Mesodermal cell (in vitro differentiated cells): Measurements from ENCODE around the gene CHCHD3.

Source experiments
- H3K27ac ChIP-seq: 2 replicates; pipeline ENCODE4 v1.7.0; 2013; ENCODE audit warnings: mild to moderate bottlenecking, low read depth, low read length, moderate library complexity; ENCODE audit not compliant: severe bottlenecking
- H3K36me3 ChIP-seq: 2 replicates; pipeline ENCODE4 v1.7.1; 2013; ENCODE audit warnings: mild to moderate bottlenecking, low read length, moderate library complexity; ENCODE audit not compliant: control insufficient read depth, insufficient read depth
- H3K4me1 ChIP-seq: one replicate; pipeline ENCODE4 v1.7.1; 2013; ENCODE audit warnings: mild to moderate bottlenecking, low read length; ENCODE audit not compliant: insufficient read depth, control insufficient read depth, poor library complexity, severe bottlenecking
- H3K4me3 ChIP-seq: 2 replicates; pipeline ENCODE4 v1.7.0; 2013; ENCODE audit warnings: low read length, control low read depth, mild to moderate bottlenecking; ENCODE audit not compliant: insufficient read depth, poor library complexity, severe bottlenecking; ENCODE audit errors: extremely low read depth
- H3K9me3 ChIP-seq: 2 replicates; pipeline ENCODE4 v1.7.1; 2013; ENCODE audit warnings: mild to moderate bottlenecking, low read length, moderate library complexity; ENCODE audit not compliant: control insufficient read depth
- WGBS, 2 experiments: methylation state at CpG; one replicate each; pipeline ENCODE4 v1.1.5; 2013; ENCODE audit warnings: missing lambda C conversion rate in 2 of 2; ENCODE audit not compliant: insufficient coverage in 2 of 2; 5-methylcytosine and 5-hydroxymethylcytosine counted together

Gene CHCHD3

DNA sequence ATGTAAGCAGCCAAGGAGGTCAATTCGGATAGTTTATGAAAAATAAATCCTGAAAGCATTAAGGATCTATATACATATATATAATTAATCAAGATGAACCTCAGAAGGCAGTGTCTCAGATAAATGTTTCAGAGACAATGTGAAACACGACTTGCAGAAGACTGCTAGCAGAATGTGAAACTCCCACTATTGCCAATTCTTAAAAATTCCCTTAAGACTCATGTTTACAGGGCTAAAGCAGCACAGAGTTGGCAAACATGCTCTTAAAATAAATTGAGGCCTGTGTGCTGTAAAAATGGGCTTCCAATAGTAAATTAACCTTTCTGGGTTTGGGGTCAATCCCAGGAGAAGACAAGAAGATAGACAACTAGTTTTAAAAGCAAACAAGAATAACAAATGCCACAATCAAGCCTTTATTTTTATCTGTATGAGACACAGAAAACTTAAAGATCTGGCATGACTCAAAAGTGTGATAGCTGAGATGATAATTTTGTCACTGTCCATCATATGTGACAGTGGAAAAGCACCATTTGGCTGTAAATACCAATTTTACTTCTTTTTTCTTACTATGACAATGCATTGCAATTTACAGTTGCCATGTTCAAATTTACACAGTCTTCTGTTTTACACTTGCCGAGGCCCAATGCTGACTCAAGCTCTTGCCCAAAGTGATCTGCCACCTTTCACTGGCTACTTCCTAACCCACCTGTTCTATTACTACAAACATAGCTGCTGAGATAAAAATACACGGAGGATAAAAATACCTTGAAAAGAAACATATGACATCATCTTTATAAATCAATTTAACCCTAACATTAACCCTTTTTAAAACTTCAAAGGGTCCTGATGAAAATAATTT, 78.6 kb downstream of the CHCHD3 start:
- 86 to 100% methylated on average over 2 of the region's 4 CpGs for WGBS, 2 experiments
- Histone ChIP-seq H3K4me3 (no peak overlapping the region), H3K4me1 (peaks cover 8% of the 10 kb centered on the region), H3K27ac (no peak overlapping the region), H3K36me3 (no peaks in the 10 kb centered on the region), H3K9me3 (no peaks in the 10 kb centered on the region)

DNA sequence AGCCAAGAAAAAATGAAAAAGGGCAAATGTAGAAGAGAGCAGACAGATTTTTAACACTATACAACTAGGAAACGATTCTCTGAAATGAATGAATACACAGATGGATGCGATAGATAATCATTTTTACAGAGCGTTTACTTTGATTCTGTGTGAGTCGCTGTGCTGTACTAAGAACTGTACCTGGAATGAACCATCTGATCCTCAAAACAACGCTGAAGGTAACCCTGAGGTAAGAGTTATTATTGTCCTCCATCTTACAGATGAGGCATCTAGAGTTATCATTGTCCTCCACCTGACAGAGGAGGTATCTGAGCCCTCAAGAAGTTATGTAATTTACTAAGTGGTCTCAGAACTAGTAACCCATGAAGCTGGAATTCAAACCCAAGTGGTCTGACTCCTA, 80.2 kb downstream of the CHCHD3 start:
- Histone ChIP-seq H3K36me3 (no peaks in the 10 kb centered on the region), H3K4me3 (no peak overlapping the region), H3K4me1 (peaks cover 8% of the 10 kb centered on the region), H3K9me3 (no peaks in the 10 kb centered on the region), H3K27ac (no peak overlapping the region)
- 93% methylated on average over 3 to 4 of the region's 5 CpGs for WGBS, 2 experiments

DNA sequence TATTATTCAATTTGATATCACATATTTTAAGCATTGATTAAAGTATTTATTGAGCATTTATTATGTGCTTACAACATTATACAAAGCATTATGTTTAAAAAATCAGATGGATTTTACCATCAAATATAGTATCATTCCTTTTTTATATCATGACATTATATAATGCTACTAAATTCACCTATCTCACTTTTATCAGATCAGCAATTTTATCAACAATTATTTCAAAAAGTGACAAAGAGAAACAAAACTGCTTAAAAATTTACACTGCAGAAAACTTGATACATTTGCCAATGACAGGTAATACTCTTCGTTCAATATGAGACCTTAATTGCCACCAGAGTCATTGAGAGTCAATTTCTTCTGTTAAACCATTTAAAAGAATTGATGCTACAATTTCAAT, 82.0 kb downstream of the CHCHD3 start:
- Histone ChIP-seq H3K27ac (no peak overlapping the region), H3K9me3 (no peaks in the 10 kb centered on the region), H3K4me3 (no peak overlapping the region), H3K4me1 (peaks cover 8% of the 10 kb centered on the region), H3K36me3 (no peaks in the 10 kb centered on the region)
- 100% methylated on average over 1 of the region's 1 CpG; no CpG with 5 or more reads in 1 of the 2 experiments for WGBS, 2 experiments

DNA sequence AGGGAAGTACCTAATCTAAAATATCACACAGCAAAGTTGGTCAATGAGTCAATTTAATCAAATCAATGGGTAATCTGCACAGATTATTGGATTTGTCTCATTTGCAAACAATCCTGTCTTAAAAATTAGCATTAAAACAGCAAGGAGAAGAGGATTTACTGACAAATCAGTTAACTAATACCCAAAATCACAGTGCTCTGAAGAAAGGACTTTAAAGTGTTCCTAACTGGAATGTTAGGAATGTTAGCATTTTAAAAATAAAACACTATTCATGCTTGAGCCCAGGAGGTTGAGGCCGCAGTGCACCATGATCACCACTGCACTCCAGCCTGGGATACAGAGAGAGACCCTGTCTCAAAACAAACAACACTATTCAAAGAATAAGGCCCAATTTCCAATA, 83.1 kb downstream of the CHCHD3 start:
- no peak overlapping the region for H3K4me3 ChIP-seq
- H3K36me3 ChIP-seq = no peaks in the 10 kb centered on the region
- H3K9me3 ChIP-seq = no peaks in the 10 kb centered on the region
- H3K27ac ChIP-seq = no peak overlapping the region
- WGBS, 2 experiments = no CpG with 5 or more reads among the region's 1 CpG
- H3K4me1 ChIP-seq = peaks cover 8% of the 10 kb centered on the region

DNA sequence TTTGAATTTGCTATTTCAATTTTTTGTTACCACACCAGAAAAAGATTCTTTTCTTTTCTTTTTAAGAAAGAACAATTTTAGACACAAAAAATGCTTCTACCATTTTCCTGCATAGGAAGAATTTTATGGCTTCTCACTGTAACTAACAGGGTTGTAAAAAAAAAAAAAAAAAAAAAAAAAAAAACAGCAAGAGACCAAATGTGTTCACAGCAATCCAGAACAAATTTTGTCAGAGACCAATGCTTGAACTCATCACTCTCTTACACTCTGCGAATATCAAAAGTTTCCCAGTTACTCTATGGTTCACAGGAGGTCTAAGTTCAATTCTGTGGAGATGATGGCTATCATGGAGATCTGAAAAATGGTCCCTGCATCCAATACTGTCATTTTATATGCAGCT, 84.4 kb downstream of the CHCHD3 start:
- Histone ChIP-seq H3K27ac (no peak overlapping the region), H3K4me3 (no peak overlapping the region), H3K9me3 (no peaks in the 10 kb centered on the region), H3K36me3 (no peaks in the 10 kb centered on the region), H3K4me1 (peaks cover 8% of the 10 kb centered on the region)
- 80% methylated on average over 1 of the region's 1 CpG; no CpG with 5 or more reads in 1 of the 2 experiments for WGBS, 2 experiments

DNA sequence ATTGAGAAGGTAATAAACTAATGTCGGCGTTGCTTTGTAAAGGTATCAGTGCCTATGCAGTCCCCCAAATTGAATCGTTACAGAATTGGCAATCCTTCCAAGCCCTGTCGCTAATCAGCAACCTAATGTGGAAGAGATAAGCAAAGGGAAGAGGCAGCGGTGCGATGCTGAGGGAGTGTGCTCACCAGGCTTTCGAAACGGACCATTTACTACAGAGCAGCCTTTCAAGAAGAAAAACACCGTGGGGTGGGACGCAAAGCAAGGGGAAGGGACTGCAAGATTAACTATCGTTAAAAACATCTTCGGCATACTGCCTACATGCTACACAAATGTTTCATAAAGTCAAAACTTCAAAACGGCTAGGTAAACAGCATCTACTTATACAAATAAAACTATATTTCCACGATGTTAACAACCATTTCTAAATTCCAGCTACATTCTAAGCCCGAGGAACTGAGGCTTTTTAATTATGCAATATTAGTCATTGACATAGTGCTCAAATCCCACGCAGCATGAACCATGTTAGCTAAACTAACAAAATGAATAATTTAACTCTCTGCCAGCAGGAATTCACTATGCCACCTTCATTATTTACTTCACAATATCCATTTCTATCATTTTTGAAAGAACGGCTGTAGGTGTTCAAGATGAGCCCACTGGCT, 85.2 kb downstream of the CHCHD3 start:
- peaks cover 8% of the 10 kb centered on the region for H3K4me1 ChIP-seq
- H3K4me3 ChIP-seq = no peak overlapping the region
- no peaks in the 10 kb centered on the region for H3K36me3 ChIP-seq
- no peak overlapping the region for H3K27ac ChIP-seq
- WGBS, 2 experiments = 72 to 78% methylated on average over 10 to 16 of the region's 17 CpGs
- no peaks in the 10 kb centered on the region for H3K9me3 ChIP-seq

DNA sequence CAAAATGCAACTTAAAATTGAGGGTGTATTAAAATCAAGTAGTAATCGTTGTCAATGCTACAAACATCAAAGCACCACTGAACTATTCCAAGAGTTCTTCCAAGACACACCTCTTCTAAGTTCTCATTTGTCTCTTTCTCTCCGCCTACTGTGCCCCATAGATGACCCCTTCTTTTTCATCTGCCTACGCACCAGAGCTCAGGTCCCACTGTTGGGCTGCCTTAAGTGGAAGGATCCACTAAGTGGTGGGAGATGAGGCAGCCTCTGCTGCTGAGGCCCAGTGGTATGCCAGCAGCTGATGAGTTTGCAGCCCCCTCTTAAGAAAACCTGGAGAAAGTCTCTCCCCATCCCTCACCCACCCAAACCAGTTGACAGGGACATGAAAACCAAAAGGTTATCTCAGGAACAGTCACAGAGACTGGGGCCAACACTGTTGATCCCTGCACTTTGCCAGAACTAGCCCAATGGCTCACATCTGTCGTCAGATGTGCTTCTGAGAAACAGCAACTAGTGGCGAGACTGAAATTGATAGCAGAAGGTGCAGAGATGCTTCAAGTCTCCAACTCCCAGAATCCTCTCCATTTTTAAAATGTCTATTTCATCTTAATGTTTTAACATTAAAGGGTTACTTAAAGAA, 88.4 kb downstream of the CHCHD3 start:
- H3K27ac ChIP-seq = no peak overlapping the region
- WGBS, 2 experiments = 94% methylated on average over 2 of the region's 5 CpGs; no CpG with 5 or more reads in 1 of the 2 experiments
- H3K36me3 ChIP-seq = no peaks in the 10 kb centered on the region
- H3K9me3 ChIP-seq = no peaks in the 10 kb centered on the region
- peaks cover under 1% of the 10 kb centered on the region for H3K4me1 ChIP-seq
- no peak overlapping the region for H3K4me3 ChIP-seq

DNA sequence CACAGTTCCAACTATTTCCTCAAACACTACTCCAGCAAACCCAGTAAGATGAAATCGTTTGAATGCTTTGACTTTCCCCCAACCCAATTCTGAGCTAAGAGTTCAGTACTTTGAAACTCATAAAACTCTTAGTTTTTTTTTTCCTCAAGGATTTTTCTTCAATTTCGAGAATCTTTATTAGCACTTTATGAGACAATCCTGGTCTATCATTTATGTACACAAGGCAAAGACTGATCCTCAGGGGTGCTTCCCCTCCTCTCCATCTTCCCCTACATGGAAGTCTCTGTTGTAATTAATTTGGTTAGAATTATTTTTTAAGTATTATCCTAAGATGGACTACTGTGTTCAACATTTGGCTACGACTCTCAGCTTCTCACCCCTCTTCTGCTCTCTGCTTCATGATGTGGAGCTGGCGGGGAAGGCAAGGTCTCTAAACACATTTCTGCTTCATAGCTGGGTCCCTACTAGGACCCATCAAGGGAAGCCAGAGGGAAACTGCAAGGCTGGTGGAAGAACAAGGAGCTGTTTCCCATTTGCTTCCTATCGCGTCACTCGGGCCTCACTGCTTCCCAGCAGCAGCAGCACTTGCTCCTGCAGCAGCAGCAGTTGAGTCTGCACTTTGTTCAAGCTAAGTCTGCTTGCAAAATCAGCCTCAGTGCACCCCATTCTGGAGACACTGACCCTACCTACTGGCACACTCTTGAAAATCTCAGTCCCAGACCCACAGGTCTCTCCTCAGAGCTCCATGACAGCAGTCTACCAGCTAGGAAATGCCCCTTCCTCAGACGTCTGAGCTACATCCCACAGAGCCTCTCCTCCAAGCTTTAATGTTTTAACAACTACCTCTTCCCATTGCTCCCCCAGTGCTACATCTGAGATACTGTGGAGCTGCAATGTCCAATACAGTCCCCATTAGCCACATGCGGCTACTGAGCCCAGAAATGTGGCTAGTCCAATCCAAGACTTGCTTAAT, 90.0 kb downstream of the CHCHD3 start:
- no peaks in the 10 kb centered on the region for H3K9me3 ChIP-seq
- H3K4me3 ChIP-seq = no peak overlapping the region
- no peak overlapping the region for H3K27ac ChIP-seq
- 79 to 81% methylated on average over 7 to 9 of the region's 9 CpGs for WGBS, 2 experiments
- H3K4me1 ChIP-seq = no peaks in the 10 kb centered on the region
- H3K36me3 ChIP-seq = no peaks in the 10 kb centered on the region

DNA sequence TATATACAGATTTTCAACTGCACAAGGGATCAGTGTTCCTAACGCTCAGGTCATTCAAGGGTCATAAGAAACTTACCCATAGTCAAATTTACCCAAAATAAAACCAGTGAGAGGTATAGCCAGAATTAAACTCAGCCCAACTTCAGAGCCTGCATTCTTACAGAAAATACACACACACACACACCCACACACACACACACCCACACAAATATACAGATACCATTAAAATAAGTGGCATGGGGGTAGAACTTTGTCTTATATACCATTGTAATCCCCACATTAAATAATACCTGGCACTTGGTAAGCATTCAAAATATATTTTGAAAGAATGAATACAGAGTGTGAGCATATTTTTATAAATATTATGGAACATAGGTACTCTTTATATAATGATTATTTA, 93.8 kb downstream of the CHCHD3 start:
- no peaks in the 10 kb centered on the region for H3K9me3 ChIP-seq
- no peak overlapping the region for H3K27ac ChIP-seq
- H3K4me3 ChIP-seq = no peak overlapping the region
- H3K36me3 ChIP-seq = no peaks in the 10 kb centered on the region
- 100% methylated on average over 1 of the region's 1 CpG; no CpG with 5 or more reads in 1 of the 2 experiments for WGBS, 2 experiments
- no peaks in the 10 kb centered on the region for H3K4me1 ChIP-seq

DNA sequence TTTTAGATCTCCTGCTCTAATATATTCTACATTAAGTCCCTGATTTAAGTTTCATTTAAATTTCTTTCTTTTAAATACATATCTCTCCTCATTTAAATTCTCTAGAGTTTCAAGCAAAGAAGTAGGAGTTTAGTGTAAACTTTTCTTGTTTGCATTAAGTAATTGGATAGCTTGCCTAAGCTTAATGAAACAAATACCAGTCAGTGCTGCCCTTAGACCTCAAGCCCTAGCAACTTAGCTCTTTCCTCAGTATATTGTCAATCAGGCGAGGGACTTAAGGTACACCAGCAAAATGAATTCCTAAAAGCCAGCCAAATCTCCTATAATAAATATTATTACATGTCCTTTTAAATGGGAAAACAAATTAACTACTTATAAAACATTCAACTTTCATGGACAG, 101.5 kb downstream of the CHCHD3 start:
- WGBS, 2 experiments = no CpG with 5 or more reads among the region's 1 CpG
- Histone ChIP-seq H3K9me3 (no peaks in the 10 kb centered on the region), H3K4me3 (no peak overlapping the region), H3K27ac (no peak overlapping the region), H3K36me3 (no peaks in the 10 kb centered on the region), H3K4me1 (no peaks in the 10 kb centered on the region)
